PFSK-1 (cell line): Measurements from ENCODE around the gene SASH3.

Experiments
- FOXP2 ChIP-seq: optimal IDR thresholded peaks from 2 replicates; pipeline ENCODE3; 2011; ENCODE audit warnings: borderline replicate concordance, control low read depth, inconsistent platforms; ENCODE audit not compliant: insufficient read depth; ENCODE audit errors: extremely low read length, extremely low read depth
- POLR2AphosphoS5 ChIP-seq: IDR thresholded peaks from 2 replicates; pipeline ENCODE4 v1.6.1; 2012; ENCODE audit warnings: low read depth, mild to moderate bottlenecking, control low read depth, low read length, moderate library complexity
- TAF1 ChIP-seq: IDR thresholded peaks from 2 replicates; pipeline ENCODE4 v1.6.1; 2012; ENCODE audit warnings: low read length, control low read depth, borderline replicate concordance; ENCODE audit not compliant: insufficient read depth
- TF ChIP-seq, protein P1 (sequence below), 2 experiments: IDR thresholded peaks; 2 replicates each; pipeline versions ENCODE4 v1.6.1 to v1.8.0; 2011 to 2012; ENCODE audit warnings: low read depth in 2 of 2, low read length in 2 of 2, control low read depth in 1 of 2, inconsistent platforms in 1 of 2, mild to moderate bottlenecking in 1 of 2, moderate library complexity in 1 of 2; ENCODE audit not compliant: insufficient read depth in 1 of 2

DNA sequence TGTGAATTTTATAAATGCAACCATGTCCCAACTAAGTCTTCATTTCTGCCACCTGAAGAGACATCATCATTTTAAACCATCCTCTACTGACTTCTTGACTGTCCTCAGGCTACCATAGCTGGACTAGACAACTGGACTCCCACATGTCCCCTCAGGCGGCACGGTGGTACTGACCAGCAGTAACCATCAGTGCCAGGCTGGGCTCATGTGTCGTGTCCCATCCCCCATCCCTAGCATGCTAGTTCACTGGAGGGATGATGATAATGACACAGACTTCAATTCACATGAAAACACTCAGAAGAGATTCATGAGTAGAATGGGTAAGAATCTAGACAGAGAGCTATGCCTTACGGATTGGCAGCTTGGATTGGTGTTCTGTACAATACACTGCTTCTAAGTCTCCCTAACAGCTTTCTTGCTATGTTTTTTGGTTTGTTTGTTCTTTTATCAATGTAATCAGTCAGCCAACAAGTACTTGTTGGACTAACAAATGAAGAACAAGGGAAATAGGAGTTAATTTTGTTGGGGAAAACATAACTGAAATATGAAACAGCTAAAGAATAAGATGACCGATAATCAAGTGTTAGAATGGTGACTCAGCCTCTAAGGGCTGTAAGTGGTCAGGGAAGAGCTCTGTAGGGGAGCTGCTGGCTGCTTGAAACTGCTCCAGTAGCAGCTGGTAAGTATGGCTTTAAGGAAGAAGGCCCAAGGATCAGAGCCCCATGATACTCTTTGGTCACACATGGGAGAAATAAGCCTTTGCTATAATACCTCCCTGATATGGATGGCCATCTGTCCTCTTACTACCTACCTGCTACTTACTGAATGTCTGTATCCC, 53.6 kb downstream of the SASH3 start:
- TF ChIP-seq, protein P1, sequence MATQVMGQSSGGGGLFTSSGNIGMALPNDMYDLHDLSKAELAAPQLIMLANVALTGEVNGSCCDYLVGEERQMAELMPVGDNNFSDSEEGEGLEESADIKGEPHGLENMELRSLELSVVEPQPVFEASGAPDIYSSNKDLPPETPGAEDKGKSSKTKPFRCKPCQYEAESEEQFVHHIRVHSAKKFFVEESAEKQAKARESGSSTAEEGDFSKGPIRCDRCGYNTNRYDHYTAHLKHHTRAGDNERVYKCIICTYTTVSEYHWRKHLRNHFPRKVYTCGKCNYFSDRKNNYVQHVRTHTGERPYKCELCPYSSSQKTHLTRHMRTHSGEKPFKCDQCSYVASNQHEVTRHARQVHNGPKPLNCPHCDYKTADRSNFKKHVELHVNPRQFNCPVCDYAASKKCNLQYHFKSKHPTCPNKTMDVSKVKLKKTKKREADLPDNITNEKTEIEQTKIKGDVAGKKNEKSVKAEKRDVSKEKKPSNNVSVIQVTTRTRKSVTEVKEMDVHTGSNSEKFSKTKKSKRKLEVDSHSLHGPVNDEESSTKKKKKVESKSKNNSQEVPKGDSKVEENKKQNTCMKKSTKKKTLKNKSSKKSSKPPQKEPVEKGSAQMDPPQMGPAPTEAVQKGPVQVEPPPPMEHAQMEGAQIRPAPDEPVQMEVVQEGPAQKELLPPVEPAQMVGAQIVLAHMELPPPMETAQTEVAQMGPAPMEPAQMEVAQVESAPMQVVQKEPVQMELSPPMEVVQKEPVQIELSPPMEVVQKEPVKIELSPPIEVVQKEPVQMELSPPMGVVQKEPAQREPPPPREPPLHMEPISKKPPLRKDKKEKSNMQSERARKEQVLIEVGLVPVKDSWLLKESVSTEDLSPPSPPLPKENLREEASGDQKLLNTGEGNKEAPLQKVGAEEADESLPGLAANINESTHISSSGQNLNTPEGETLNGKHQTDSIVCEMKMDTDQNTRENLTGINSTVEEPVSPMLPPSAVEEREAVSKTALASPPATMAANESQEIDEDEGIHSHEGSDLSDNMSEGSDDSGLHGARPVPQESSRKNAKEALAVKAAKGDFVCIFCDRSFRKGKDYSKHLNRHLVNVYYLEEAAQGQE (IDR thresholded peaks at IDR 0.05; ENCODE audit: insufficient read depth in 1 of 2, low read depth in 2 of 2, low read length in 2 of 2) = no peak
- no peak for TF ChIP-seq TAF1
- no peak for TF ChIP-seq POLR2AphosphoS5
- no peak for TF ChIP-seq FOXP2
